CD1c-positive myeloid dendritic cell (primary cell): ENCODE results near the gene STAB2.
A peak's percentile ranks its signal among the peaks of the same experiment; 100 is the strongest.

Experiments
- DNase-seq: peaks from one replicate; pipeline ENCODE4 v3.0.0-alpha.2; 2016; ENCODE audit errors: extremely low spot score

The STAB2 gene

GRCh38 chr12:103588680-103589079 lies 1.6 kb downstream of the STAB2 start:
- DNase-seq, result no peak

GRCh38 chr12:103589517-103589916 lies 2.4 kb downstream of the STAB2 start:
- DNase-seq, result no peak

DNA sequence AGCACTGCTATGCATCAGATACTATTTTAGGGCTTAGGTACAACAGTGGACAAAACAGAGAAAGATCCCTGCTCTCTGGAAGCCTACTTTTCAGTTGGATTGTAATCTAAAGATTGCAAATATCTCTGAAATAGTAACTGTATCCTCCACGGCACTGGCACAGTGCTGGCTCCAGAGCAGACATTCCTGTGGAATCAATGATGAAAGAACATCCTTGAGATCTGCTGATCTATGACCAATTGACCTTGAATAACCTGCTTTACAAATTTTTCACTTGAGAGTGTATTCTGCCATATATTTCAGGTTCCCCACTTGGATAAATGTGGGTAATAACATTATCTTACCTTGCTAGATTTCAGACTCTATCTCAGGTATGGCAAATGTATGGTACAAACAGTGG lies 3.2 kb downstream of the STAB2 start:
- no peak for DNase-seq

- DNase-seq, result no peak
Observed at GRCh38 chr12:103596981-103597380, 9.9 kb downstream of the STAB2 start.

DNA sequence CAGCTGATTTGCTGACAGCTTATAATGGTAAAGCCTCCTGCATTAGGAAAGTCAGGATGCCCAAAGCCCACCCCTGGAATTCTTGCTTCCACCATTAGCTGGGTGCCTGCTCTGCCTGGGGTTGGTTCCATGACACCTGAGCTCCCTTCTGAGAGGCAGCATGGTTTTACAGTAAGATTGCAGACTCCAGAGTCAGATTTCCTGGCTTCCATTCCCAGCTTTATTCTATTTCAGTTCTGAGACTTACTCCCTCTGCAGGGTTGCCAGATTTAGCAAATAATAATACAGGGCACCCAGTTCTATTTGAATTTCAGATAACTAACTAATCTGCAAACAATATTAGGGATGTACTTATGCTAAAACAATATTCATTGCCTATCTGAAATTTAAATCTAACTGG lies 12.2 kb downstream of the STAB2 start:
- DNase-seq, result no peak

DNA sequence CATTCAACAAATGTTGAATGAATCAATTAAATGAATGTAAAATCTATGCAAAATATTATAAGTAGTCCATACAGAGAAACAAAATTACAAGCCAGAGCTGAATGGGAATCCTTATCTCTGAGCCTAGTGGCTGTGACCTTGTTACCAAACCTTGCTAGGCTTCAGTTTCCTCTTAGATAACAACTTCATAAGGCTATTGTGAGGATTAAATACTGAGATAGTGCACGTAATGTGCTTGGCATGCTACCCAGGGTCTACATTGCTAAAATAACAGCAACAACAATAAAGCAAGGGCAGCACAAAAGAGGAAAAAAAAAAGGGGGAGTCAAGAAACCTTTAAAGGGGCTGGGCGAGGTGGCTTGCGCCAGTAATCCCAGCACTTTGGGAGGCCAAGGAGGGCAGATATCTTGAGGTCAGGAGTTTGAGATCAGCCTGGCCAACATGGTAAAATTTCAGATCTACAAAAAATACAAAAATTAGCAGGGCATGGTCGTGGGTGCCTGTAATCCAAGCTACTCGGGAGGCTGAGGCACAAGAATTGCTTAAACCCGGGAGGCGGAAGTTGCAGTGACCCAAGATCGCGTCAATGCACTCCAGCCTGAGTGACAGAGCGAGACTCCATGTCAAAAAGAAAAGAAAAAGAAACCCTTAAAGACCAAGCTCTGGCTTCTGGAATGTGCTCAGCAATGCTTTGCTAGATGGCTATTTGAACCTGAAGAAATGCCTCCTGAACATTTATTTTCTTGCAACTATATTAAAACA lies 14.1 kb downstream of the STAB2 start:
- no peak for DNase-seq

GRCh38 chr12:103620395-103620794 lies 33.3 kb downstream of the STAB2 start:
- no peak for DNase-seq

DNA sequence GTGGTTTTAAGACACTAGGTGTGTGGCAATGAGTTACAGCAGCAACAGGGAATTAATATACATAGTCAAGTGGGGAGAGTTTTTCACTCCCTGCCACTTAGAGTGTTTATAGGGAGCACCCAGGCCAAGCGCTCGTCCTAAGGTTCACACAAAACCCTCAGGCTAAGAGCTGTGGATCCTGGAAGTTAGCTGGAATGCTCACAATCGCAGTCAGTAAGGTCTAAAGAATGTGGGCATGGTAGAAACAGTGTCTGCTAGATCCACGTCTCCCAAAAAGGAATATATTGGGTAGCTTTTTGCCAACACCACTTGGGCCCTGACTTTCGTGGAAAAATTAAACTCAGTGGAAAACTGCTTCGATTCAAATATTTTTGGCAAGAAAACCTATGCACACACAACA lies 36.6 kb downstream of the STAB2 start:
- no peak for DNase-seq

GRCh38 chr12:103626498-103626897 lies 39.4 kb downstream of the STAB2 start:
- peak; percentile 3 for DNase-seq

DNA sequence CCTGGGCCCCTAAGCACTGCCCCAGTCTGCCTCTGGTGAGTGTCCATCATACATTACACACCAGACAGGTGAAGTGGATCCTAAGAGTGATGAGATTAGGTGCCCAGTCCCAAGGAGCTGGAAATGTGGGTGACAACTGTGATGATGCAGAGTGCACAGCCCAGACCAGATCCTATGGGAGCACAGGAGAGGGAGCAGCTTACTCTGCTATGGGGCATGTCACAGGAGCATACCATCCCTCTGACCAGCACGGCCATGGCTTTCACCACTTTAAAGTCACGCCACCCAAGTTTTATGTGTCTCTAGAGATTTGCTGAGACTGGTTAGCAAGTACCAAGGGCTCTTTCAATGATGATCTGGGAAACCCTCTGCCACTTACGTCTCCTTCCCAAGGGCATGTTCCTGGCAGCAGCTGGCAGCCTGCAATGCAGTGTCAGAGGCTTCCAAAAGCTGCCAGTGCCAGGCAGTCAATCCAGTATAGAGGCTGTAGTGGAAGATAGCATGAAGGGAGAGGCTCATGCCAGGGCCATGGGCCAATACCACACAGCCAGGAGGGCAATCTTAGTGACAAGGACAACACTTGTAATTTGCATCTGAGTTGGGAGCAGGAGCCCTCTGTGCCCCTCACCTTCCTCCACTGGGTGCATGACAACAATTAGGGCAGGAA lies 40.2 kb downstream of the STAB2 start:
- DNase-seq, result no peak

- DNase-seq, result peak; percentile 80
Observed at GRCh38 chr12:103632554-103633216, 45.6 kb downstream of the STAB2 start.

DNA sequence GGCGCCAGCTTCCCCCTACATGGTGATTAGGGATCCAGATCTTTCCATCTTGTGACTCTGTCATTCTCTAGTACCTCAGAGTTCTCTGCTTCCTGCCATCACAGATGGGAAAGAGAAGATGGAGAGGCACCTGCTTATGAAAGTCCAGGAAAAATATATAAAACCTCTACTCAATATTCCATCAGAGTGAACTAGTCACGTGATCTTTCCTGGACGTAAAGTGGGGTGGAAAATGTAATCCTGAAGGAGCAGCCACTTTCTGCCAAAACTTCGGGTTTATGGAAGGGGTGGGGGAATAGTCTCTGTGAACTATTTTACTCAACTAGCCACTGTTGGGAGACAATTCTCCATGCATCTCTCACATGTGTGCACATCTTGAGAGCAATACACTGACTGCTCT lies 47.7 kb downstream of the STAB2 start:
- DNase-seq, result no peak

DNA sequence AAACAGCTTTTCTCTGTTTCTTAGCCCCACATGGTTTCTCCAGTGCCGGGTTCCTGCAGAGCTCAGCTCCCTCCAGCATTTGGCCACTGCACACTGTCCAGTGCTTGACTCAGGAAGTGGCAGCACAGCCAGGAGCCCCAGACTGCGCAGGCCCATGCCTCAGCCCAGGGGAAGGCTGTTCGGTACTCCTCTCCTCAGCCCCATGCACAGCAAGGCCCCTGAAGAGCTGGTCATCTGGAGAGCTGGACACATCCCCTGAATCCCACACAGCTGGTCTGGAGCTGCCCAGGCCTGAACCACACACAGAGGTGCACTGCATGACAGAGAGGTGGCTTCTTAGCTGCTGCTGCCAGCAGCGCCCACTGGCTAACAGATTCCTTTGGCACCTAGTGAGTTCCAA lies 48.3 kb downstream of the STAB2 start:
- DNase-seq, result no peak

DNA sequence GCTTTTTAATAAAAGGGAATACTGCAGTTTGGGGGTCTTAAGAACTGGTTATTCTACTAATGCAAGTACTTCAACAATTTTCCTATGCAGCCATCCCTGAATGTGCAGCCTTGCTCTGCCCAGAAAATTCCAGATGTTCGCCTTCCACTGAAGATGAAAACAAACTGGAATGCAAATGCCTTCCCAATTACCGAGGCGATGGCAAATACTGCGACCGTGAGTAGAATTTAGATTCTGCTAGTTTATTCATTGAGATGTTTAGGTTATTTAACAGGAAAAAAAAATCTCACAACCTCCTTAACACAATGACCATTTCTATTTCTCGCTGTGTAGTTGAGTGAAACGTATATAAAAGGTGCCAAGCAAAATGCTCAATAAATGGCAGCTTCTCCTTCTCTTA lies 49.9 kb downstream of the STAB2 start:
- DNase-seq, result no peak

DNA sequence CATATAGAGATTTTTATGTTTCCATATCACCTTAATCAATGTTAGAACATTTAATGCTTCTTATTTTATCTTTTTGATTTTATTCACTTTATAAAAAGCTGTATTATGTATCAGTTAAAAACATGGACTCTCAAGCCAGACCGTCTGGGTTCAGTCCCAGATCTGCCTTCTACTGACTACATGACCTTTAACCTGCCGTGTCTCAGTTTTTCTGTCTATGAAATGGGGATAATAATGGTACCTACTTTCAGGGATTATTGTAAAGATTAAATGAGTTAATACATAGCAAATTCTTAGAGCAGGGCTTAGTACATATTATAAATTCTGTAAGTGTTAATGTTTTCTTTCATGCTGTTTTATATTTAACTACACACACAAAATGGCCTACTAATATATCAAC lies 50.4 kb downstream of the STAB2 start:
- no peak for DNase-seq

DNA sequence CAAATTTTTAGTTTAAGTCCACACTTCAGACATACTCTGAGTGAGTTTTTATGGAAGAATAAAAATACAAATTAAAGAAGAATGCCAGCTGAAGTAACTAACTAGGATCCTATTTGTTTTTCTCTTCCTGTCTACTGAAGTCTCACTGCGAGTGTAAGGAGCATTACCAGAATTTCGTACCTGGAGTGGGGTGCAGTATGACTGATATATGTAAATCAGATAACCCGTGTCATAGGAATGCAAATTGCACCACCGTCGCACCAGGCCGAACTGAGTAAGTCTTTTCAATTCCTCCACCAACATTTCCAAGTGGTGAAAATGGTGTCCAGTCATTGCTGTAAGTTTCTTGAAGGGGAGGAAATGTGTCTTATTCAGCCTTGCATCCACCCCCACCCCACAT lies 52.9 kb downstream of the STAB2 start:
- DNase-seq, result no peak

- DNase-seq, result no peak
Observed at GRCh38 chr12:103640410-103640809, 53.3 kb downstream of the STAB2 start.

- no peak for DNase-seq
Observed at GRCh38 chr12:103640831-103641230, 53.8 kb downstream of the STAB2 start.

GRCh38 chr12:103642240-103642864 lies 55.3 kb downstream of the STAB2 start:
- DNase-seq, result no peak

DNA sequence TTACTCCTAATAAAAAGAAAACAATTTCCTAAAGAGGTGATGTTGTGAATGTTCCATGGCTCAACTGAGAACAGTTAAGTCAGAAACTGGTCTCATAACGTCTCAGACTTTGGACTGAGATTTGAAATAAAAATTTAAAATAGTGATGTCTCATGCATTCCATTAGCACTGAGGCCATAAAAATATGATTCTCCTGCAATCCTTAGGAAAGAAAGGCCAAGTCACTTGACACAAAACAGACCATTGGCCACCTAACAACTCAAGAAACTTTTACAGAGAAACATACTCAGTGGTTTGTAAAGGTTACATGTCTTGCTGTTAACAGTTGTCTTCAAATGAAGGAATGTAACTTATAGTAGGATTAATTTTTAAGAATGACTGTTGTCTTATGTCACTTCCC lies 58.1 kb downstream of the STAB2 start:
- no peak for DNase-seq

DNA sequence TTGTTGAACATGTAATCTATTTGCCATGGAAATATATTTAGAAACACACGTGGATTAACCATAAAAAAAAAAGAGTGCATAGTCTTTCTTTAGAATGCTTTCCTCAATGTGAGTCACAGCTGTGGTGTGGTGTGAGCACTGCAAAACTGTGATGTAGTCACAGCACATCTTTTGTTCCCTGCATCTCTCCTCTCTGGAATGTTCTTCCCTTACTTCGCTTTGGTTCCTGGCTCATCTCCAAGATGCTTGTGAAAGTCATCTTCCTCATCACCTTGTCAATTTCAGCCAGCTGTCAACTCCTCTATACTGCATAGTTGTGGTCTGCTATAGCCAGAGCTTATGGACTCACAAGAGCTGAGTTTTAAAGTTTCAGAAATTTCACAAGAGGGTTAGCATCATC lies 60.2 kb downstream of the STAB2 start:
- no peak for DNase-seq

GRCh38 chr12:103652808-103653207 lies 65.7 kb downstream of the STAB2 start:
- no peak for DNase-seq
